DMS153 treated with DMSO at 0.1 percent for 48 hours (cell line): ENCODE results near the gene MOCS2.

Experiments
- DNase-seq: peaks from one replicate; lab custom pipeline; 2025; ENCODE audit not compliant: unreplicated experiment; lab: John Stamatoyannopoulos, UW

The MOCS2 gene

GRCh38 chr5:53055365-53055764 is 54.2 kb downstream of the MOCS2 start:
- no peak for DNase-seq

DNA sequence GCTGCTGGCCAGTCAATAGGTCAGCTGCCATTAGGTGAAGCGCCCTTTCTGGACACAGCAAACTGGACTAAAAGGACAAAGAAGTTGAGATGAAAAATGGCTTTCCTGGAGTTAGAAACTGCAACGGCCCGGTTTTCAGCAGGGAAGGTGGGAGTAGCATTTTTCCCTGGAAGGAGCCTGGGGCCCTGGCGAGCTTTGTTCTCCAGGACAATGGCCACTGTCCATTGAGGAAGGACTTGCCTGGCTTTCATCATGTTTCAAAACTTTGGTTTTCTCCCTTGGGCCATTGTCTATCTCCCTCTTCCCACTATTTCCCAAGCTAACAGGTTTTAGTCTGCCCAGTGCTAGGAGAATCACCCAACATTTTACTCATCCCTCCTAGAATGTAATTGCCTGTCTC is 56.2 kb downstream of the MOCS2 start:
- DNase-seq: no peak

- no peak for DNase-seq
Measured at GRCh38 chr5:53052499-53052898, 57.1 kb downstream of the MOCS2 start.

DNA sequence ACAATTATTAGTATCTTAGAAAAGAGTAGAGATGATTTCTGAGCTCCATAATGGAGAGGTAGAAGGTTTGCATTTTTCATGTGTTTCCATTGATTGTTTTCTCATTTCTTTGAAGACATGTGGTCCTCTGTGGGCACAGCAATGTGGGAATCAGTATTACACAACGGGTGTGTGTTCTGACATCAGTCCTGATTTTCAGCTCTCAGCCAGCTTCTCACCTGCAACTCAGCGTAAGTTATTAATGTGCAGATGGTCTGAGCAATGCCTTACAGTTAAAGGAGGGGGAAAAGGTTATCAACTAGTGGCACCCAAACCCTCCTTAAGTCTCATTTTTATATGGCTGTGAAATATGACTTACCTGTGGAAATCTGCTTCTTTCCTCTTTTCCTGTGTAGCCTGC is 61.3 kb downstream of the MOCS2 start:
- no peak for DNase-seq
